ENCODE data around the gene POU5F1.
"Not testable (repeated sequence)": the region's sequence is repeated elsewhere in the genome, so short reads cannot be mapped to it uniquely, and the experiment has no call there.

The POU5F1 gene

DNA sequence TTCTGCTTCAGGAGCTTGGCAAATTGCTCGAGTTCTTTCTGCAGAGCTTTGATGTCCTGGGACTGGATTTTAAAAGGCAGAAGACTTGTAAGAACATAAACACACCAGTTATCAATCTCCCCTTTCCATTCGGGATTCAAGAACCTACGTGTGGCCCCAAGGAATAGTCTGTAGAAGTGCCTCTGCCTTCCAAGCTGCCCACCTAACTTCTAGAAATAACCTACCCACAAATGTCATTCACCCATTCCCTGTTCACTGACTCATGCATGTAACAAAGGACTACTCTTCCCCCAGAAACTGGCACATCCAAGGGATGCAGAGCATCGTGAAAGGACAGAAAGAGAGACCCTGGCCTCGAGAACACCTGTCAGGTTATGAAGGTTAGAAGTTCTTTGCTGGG lies 4.5 kb downstream of the POU5F1 start:
- DNase-seq (ENCODE audit: low read depth): no peak

DNA sequence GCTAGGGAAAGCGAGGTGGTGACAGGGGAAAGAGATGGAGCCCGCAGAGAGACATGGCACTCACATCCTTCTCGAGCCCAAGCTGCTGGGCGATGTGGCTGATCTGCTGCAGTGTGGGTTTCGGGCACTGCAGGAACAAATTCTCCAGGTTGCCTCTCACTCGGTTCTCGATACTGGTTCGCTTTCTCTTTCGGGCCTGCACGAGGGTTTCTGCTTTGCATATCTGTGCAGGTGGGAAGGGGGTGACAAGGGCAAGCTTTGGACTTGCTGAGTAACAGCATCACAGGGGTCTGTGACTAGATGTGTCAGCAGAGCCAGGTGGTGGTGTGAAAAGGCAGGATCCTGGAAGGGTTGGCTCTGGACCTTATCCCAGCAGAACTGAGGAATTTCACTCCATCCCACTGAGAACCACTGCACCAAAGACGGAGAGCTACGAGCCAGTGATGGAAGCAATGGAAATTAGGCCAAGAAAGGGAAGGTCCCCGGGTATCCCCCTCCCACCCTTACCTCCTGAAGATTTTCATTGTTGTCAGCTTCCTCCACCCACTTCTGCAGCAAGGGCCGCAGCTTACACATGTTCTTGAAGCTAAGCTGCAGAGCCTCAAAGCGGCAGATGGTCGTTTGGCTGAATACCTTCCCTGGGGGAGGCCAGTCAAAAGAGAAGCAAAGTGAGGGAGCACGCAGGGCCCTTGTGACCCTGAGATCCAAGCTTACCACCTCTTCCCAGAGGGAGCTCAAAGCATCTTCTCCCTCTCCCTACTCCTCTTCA lies 5.2 kb downstream of the POU5F1 start:
- DNase-seq (ENCODE audit: low read depth): not testable (repeated sequence)

DNA sequence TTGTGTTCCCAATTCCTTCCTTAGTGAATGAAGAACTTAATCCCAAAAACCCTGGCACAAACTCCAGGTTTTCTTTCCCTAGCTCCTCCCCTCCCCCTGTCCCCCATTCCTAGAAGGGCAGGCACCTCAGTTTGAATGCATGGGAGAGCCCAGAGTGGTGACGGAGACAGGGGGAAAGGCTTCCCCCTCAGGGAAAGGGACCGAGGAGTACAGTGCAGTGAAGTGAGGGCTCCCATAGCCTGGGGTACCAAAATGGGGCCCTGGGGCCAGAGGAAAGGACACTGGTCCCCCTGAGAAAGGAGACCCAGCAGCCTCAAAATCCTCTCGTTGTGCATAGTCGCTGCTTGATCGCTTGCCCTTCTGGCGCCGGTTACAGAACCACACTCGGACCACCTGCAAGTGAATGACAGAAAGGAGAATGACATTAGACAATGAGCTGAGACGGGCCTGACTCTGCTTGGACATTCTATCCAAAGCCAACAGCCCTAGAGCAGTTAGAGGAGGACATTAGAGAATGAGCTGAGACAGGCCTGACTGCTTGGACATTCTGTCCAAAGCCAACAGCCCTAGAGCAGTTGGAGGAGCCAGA lies 5.9 kb downstream of the POU5F1 start:
- DNase-seq (ENCODE audit: low read depth): not testable (repeated sequence)

DNA sequence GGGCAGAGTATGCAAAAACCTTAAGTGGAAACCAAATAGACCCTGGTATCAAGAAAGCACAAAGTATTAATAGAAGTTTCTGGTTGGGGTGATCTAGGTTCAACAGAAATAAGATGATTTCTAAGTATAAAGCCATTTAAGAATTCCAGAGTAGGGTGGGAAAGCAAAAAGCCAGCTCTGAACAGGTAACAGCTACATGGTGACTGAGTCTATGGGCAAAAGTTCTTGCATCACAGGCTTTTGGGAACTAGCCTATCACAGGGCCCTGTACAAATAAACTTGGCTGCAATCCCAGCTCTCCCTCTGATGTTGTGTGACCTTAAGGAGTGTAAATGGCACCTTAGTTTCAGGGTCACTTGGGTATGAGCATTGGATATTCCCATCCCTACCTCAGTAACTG lies 6.6 kb downstream of the POU5F1 start:
- no peak for DNase-seq (ENCODE audit: low read depth)

DNA sequence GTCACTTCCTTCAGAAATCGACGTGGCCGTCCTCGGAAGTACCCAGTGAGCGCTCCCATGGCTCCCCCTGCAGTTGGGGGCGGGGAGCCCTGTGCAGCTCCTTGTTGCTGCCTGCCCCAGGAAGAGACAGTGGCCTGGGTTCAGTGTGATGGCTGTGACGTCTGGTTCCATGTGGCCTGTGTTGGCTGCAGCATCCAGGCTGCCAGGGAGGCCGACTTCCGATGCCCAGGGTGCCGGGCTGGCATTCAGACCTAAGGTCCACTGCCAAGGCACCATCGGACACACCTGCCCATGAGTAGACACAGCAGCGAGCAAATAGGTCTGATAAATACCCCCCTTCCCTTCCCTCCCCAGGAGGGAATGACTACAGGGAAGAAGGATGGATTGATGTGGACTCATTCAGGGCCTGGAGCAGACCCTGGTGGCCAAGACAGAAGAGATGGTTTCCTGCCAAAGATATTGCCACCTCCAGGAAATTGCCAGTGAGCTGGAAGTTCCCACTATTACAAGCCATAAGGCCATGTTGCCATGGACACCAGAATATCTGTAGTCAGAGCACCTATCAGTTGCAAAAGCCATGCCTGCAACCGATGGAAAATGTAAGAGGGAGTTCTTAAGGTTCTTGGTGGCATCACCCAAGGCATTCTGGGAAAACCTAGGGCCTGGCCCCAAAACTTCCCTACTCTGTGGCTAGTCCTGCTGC lies 7.9 kb downstream of the POU5F1 start:
- no peak for DNase-seq (ENCODE audit: low read depth)

DNA sequence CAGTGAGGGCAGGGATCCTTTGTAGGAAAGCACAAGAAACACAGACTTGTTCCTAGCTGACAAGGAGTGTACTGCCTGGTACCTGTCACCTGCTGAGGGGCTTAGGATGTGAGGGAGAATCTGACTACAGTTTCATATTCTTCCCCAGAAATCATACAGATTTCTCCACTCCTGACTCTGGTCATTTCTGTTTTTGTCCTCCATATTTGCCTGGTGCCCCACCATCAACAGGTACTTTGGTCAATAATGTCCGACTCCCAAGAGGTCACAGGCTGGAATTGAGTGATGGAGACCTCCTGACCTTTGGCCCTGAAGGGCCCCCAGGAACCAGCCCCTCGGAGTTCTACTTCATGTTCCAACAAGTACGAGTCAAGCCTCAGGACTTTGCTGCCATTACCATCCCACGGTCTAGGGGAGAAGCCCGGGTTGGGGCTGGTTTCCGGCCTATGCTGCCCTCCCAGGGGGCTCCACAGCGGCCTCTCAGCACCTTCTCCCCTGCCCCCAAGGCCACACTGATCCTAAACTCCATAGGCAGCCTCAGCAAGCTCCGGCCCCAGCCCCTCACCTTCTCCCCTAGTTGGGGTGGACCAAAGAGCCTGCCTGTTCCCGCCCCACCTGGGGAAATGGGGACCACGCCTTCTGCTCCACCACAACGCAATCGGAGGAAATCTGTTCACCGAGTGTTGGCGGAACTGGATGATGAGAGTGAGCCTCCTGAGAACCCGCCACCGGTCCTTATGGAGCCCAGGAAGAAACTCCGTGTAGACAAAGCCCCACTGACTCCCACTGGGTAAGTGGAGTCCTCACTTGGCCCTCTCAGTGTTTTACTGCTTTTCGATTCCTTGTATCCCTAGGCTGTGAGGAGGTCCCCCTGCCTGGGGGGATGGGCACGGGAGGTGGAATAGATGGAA lies 9.0 kb downstream of the POU5F1 start:
- no peak for DNase-seq (ENCODE audit: low read depth)

DNA sequence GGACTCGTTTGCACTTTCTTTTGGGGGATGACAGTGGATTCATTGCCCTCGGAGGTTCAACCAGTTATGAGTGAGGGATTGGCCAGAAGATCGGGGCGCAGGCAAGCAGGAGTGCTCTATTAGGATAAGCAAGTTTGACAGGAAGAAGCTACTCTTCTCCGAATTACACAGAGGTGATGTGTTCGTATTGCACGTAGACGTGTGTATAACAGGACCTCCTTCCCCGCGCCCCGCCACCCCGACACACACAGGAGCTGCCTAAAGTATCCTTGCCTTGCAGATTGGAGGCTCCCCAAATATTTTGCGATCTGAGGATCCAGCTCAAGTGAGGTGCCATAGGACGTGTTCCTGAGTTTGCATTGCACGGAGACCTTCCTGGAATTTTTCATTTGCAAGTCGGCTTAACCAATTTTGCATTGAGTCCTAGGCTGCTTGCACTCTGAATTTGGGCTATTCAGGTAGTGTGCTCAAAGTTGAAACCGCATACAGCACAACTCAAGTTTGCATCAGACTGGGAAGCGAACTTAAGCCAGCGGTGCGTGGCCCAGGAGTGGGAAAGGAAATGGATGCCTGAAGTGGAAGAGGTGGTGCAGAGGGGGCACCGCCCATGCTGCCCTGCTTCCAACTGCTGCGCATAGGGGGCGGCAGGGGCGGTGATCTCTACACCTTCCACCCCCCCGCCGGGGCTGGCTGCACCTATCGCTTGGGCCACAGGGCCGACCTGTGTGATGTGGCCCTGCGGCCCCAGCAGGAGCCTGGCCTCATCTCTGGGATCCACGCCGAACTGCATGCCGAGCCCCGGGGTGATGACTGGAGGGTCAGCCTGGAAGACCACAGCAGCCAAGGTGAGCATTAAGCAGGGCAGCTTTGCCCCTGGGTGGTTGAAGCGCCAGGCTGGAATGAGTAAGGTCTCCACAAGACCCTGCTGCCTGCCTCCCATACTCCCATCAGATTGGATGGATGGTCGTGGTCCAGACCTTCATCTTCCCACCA lies 11.3 kb downstream of the POU5F1 start:
- DNase-seq (ENCODE audit: low read depth): no peak

DNA sequence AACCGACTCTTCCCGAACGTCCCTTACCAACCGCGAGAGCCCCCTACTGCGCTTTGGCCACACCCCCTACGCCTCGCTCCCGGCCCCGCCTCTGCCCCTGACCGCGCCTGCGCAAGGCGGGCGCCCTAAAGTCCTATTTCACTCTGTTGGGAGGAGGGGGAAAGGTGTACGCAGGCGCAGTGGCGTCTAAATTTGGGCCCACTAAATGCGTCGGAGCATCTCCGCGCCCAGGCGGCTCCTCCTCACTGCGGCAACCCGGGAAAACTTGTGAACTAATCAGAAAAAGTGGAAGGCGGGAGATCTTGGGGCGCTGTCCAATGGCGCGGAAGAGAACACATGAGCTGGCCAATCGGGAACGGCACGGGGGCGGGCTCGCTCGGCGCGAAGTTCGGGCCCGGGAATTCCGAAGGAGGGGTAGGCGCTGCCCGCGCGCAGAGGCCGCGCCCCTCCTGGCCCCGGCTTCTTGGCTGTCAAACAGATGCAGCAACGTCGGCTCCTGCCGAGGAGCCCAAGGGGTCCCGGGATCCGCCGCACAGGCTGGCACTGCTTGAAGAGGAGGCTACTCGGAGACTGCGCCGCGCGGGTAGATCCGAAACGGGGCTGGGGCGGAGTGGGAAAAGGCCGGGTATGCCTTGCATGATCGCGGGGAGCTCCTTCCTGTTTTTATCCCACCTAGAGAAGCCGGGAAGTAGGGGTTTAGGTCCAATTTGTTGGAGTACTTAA lies 12.2 kb downstream of the POU5F1 start, which contains the start of gene TCF19:
TCF19 (plus strand) TSS at position 450 of the 723 bp plus-strand sequence. CDS start 881 bp downstream, outside the sequence.
- peak; percentile 93 for DNase-seq (ENCODE audit: low read depth)

DNA sequence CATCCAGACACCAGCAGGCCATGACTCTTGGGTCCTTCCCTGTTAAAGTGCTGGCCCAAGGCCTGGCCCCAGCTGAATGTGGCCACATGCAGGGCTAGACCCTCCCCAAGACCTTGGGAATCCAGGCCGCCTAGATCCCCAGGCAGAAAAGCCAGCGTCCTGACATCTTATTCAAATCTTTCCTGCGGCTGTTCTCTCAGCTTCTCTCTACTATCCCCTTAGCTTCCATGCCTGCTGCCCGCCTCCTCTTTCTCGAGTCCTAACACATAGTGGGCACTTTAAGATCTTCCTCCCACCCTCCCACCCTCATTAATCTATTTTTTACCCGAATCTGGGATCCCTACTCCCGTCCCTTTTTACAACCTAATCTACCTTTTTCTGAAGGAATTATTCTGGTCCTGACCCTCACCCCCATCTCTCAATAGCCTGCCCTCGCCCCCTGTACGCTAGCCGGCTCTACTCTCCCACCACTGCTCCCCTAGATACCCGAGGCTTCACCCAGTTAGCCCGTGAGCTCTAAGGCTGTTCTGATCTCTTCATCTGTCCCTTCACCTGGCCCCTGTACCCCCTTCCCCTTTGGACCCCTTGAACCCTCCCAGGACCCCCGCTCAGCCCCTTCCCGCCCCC lies 12.9 kb downstream of the POU5F1 start, which contains the start of gene CCHCR1:
CCHCR1 (minus strand) TSS at position 290 of the 627 bp plus-strand sequence; CDS start at position 88, 202 bp downstream.
- DNase-seq (ENCODE audit: low read depth): no peak

DNA sequence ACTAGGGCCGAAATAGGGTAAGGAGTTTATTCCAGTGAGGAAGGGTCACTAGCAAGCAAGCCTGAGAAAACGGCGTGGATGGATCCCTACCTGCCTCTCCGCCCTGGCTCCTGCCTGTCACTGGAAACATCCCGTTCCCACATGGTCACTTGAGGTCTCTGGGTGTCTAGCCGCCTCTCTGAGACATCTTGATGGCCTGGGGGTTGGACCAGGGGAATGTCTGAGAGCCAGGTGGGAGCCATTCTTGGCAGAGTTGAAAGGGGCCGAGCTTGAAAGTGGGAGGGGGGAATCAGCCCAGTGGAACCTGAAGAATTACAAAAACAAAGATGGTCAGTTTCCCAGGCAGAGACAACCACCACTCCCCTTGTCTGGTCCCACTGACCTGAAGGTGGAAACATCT lies 13.8 kb downstream of the POU5F1 start:
- no peak for DNase-seq (ENCODE audit: low read depth)

DNA sequence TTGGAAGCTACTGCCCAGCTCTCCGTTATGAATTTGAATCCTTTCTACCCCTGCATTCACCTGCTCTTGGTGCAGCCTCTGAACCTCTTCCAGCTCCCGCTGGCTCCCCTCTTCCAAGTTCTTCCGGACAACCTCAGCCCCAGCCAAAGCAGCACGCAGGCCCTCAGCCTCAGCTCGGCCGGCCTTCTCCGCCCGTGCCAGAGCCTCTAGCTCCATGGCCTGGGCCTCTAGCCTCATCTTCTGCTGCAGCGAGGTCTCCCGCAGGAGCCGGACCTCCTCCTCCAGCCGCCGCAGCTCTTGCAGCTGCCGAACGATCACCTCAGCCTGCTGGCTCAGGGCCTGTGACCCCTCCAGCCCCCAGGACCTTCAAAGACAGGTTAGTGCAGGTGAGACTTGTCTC lies 16.0 kb downstream of the POU5F1 start:
- DNase-seq (ENCODE audit: low read depth): no peak

DNA sequence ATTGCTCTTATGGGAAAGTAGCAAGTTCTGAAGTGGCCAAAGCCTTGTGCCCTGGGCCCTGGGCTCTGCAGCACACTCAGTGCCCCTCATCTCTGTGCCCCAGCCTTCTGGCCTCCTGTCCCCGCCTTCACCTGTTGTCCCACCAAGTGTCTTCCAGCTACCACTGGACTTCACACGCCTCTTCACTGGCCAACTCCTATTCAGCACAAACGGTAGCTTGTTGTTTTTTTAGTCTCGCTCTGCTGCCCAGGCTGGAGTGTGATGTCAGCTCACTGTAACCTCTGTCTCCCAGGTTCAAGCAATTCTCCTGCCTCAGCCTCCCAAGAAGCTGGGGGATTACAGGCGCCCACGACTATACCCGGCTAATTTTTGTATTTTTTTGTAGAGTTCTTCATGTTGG lies 17.7 kb downstream of the POU5F1 start:
- no peak for DNase-seq (ENCODE audit: low read depth)

DNA sequence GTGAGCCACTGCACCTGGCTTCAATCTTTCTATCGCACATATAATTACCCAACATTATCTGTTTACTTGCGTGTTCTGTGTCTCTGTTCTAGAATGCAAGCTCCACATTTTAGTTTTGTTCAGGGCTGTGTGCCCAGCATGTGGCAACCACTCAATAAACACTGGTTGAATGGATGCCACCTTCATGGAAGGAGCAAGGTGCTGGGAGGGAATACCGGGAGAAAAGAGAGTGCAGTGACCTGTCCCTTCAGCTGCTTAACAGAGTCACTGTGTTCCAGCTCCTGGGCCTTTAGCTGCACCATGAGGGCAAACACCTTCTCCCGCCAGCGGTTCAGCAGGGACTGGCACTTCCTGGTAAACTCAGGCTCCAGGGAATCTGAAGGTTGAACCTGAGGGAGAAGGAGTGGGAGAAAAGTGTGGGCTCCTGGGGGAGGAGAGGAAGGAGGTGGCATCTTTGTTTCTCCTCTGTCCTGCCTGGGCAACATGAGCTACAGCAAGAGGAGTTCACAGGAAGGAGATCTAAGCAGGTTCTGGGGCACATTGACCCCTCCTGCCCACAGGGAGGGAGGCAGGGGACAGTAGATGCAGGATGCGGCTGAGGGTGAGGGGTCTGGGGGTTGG lies 20.5 kb downstream of the POU5F1 start:
- DNase-seq (ENCODE audit: low read depth): no peak

DNA sequence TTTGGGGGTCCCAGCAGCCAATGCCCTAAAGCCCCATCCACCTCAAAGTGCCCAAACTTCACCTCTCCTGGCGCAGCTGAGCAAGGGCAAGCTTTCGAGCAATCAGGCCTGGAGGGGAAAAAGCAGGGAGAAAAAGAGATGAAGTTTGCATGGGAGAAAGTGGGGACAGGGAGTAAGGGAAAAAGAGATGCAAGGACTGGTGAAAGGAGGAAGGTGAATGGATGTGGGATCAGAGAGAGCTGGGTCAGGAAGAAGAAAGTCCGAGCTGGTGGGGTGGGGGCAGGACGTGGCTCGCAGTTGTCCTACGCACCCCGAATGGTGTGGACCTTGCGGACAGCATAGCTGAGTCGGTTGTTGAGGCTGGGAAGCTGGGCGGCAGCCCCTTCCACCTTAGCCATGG lies 25.1 kb downstream of the POU5F1 start:
- DNase-seq (ENCODE audit: low read depth): no peak

DNA sequence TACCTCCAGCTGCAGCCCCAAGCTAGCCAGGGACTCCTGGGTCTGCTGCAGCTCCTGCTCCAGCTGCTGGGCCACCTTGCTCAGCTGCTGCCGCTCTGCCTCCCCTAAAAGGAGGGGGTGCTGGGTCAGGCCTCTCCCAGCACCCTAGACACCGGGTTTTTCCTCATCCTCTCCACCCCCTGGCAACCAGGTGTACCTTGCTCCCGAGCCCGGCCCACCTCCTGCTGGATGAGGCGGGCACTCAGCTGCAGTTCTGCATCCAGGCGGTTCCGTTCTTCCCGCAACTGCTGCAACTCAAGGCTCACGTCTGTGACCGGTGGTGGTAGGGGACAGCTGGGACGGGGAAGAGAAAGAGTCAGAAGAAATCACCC lies 25.5 kb downstream of the POU5F1 start:
- DNase-seq (ENCODE audit: low read depth): no peak

DNA sequence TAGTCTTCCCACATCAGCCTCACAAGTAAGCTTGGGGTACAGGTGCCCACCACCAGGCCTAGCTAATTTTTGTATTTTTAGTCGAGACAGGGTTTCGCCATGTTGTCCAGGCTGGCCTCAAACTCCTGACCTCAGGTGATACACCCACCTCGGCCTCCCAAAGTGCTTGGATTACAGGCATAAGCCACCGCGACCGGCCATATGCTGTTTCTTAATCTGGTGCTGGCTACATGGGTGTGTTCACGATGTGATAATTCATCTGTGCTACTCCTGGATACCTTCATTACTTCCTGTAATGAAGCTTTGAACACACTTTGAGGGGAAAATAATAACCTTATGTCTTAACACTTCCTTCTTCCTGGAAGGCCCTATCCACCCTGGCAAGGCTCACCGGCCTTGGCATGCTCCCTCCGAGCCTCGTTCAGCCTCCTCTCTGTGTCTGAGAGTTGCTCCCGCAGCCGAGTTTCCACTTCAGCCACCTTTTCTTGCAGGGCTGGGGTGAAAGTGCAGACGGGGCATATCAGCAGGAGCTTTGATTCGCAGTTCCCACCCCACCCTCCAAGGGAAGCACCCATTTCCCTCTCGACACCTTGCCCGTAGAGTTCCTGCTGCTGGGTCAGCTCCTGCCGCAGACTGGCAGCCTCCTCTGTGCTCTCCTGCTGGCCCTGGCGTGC lies 26.0 kb downstream of the POU5F1 start:
- DNase-seq (ENCODE audit: low read depth): no peak

DNA sequence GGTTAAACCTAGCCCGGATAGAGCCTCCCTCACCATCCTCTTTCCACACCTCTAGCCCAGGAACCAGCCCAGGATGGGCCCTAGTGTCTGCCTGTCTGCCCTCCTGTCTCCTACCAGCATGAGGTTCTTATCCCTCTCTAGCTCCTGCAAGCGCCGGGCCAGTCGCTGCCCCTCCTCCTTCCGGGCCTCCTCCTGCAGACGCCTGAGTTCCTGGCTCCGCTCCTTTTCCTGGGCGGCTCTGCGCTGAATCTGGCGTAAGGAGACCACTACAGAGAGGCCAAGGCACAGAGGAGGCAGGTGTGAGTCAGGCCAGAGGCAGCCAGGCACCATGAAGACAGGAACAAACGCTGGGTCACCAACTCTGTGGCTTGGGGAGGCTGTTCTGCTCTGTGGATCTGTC lies 27.3 kb downstream of the POU5F1 start:
- DNase-seq (ENCODE audit: low read depth): peak; percentile 59

DNA sequence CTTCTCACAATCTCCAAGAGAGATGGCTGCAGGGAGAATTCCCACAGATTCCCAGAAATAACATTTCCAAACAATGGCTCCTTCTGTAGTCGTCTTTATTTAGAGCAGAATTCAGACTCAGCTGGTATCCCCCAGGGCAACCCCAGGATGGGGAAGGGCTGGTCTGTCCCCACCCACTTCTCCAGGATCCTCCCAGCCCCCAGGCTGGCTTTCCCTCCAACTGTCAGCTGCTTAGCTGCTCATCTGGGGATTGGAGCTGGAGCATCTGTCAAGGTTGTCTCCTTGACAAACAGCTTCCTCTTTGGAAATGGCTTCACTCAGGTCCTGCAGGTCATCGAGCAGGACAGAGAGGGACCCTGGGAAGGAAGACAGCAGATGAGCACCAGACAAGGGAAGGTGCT lies 28.1 kb downstream of the POU5F1 start:
- no peak for DNase-seq (ENCODE audit: low read depth)

DNA sequence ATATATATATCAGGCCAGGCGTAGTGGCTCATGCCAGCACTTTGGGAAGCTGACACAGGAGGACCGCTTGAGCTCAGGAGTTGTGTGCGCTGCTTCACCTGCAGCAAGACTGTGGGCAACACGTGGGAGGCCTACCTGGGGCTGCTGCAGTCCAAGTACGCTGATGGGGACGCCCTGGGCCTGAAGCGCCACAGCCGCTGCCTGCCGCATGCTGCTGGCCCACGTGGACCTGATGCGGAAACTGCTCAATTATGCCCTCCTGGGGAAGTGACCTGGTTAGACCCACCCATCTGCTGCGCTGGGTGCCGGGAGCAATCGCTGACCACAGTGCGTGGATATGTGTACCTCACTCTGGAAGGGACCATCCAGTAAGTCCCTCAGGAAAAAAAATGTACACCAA lies 29.8 kb downstream of the POU5F1 start:
- DNase-seq (ENCODE audit: low read depth): no peak

All from non-pigmented ciliary epithelial cell (primary cell).